ENCODE results near the gene HRG. TPM values are rescaled to one million over a fixed set of nuclear protein-coding genes. Genes with fewer than 3 reads are reported as not detected.

The HRG gene
- polyA plus RNA-seq, 1 of the 3 experiments (the other 2 are of a cell fraction), result not detected

DNA sequence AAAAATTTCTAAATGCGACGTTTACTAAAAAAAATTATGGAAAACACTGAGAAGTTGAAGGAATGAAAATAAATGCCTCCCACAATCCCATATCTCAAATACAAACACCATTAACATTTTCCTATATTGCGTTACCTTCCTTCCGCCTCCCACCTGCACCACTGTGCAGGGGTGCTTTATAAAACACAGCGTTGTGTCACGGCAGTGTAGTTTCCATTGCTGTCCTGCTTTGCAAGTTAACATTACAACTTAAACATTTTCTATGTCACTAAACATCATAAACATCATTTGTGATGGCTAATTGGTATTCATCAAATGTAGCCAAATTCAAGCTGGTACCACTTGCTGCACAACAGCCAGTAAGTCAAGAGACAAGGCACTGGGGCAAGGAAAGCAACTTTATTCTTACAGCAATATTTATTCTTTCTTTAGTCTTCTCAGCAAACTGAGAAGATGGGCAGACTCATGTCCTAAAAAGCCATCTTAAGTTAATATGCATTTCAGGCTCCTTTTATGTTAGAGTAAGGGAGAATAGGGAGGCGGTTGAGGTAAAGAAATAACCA is 37.9 kb upstream of the HRG start:
- Histone ChIP-seq H3K9me3 (no peaks in the 10 kb centered on the region), H3K27me3 (ENCODE audit: insufficient read depth) (no peaks in the 10 kb centered on the region; the same call in 1 of the 2 replicates), H2AFZ (ENCODE audit: low read depth) (no peak overlapping the region), H3K36me3 (replicated peaks in 1 of 2; ENCODE audit: control insufficient read depth in 1 of 2, insufficient read depth in 2 of 2, low read length in 1 of 2) (no peaks in the 10 kb centered on the region), H4K20me1 (ENCODE audit: insufficient read depth) (no peaks in the 10 kb centered on the region), H3F3A (replicated peaks; ENCODE audit: insufficient read depth) (no peaks in the 10 kb centered on the region), H3K27ac (ENCODE audit: low read depth in 2 of 2, low read length in 1 of 2) (no peak overlapping the region), H3K9me2 (no peaks in the 10 kb centered on the region), H3K4me1 (ENCODE audit: control insufficient read depth in 1 of 2, insufficient read depth in 2 of 2, low read depth in 1 of 2, low read length in 1 of 2) (no peaks in the 10 kb centered on the region), H3K79me2 (ENCODE audit: insufficient read depth) (no peaks in the 10 kb centered on the region), H3K4me2 (no peak overlapping the region), H3K9ac (no peak overlapping the region), H3K4me3 (ENCODE audit: low read depth in 2 of 2, low read length in 1 of 2) (no peak overlapping the region)
- TF ChIP-seq, protein P1, sequence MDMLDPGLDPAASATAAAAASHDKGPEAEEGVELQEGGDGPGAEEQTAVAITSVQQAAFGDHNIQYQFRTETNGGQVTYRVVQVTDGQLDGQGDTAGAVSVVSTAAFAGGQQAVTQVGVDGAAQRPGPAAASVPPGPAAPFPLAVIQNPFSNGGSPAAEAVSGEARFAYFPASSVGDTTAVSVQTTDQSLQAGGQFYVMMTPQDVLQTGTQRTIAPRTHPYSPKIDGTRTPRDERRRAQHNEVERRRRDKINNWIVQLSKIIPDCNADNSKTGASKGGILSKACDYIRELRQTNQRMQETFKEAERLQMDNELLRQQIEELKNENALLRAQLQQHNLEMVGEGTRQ (IDR thresholded peaks at IDR 0.05; ENCODE audit: borderline replicate concordance, low read depth, low read length), result no peak
- WGBS (ENCODE audit: low lambda C conversion rate), result 64% methylated on average over 7 of the region's 7 CpGs
- no peak for DNase-seq
- ChIA-PET CTCF (interaction anchor here (2.0 kb wide), 1 partner anchor 13 kb away, joined by 6 read pairs; no protein-coding TSS in a partner anchor), POLR2A (no interaction called here)

DNA sequence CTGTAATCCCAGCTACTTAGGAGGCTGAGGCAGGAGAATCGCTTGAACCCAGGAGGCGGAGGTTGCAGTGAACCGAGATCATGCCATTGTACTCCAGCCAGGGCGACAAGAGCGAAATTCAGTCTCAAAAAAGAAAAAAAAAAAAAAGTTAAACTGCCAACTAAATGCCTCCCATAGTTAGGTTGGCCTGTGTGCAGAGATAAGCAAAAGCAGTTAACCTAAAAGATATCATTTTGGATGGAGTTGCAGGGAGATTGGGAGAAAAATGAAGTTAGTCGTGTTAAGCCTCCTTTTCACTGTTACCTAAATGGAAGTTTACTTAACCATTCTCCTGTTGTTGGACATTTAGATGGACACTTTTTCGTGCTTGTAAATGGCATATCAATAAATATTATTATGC is 37.1 kb upstream of the HRG start:
- no peak for DNase-seq
- Histone ChIP-seq H3K9ac (no peak overlapping the region), H3K9me3 (no peaks in the 10 kb centered on the region), H3K27me3 (ENCODE audit: insufficient read depth) (no peaks in the 10 kb centered on the region; the same call in 1 of the 2 replicates), H3K4me1 (ENCODE audit: control insufficient read depth in 1 of 2, insufficient read depth in 2 of 2, low read depth in 1 of 2, low read length in 1 of 2) (no peaks in the 10 kb centered on the region), H3K4me3 (ENCODE audit: low read depth in 2 of 2, low read length in 1 of 2) (no peak overlapping the region), H3F3A (replicated peaks; ENCODE audit: insufficient read depth) (no peaks in the 10 kb centered on the region), H4K20me1 (ENCODE audit: insufficient read depth) (no peaks in the 10 kb centered on the region), H3K79me2 (ENCODE audit: insufficient read depth) (no peaks in the 10 kb centered on the region), H3K36me3 (replicated peaks in 1 of 2; ENCODE audit: control insufficient read depth in 1 of 2, insufficient read depth in 2 of 2, low read length in 1 of 2) (no peaks in the 10 kb centered on the region), H2AFZ (ENCODE audit: low read depth) (no peak overlapping the region), H3K9me2 (no peaks in the 10 kb centered on the region), H3K27ac (ENCODE audit: low read depth in 2 of 2, low read length in 1 of 2) (no peak overlapping the region), H3K4me2 (no peak overlapping the region)
- ChIA-PET POLR2A (no interaction called here), CTCF (interaction anchor here (2.0 to 3.4 kb wide), 2 partner anchors 11 to 14 kb away, joined by 6 to 16 read pairs; no protein-coding TSS in a partner anchor)
- WGBS (ENCODE audit: low lambda C conversion rate), result 44% methylated on average over 7 of the region's 7 CpGs
- no peak for TF ChIP-seq CTCF (IDR thresholded peaks at IDR 0.05)
- TF ChIP-seq, protein P2, sequence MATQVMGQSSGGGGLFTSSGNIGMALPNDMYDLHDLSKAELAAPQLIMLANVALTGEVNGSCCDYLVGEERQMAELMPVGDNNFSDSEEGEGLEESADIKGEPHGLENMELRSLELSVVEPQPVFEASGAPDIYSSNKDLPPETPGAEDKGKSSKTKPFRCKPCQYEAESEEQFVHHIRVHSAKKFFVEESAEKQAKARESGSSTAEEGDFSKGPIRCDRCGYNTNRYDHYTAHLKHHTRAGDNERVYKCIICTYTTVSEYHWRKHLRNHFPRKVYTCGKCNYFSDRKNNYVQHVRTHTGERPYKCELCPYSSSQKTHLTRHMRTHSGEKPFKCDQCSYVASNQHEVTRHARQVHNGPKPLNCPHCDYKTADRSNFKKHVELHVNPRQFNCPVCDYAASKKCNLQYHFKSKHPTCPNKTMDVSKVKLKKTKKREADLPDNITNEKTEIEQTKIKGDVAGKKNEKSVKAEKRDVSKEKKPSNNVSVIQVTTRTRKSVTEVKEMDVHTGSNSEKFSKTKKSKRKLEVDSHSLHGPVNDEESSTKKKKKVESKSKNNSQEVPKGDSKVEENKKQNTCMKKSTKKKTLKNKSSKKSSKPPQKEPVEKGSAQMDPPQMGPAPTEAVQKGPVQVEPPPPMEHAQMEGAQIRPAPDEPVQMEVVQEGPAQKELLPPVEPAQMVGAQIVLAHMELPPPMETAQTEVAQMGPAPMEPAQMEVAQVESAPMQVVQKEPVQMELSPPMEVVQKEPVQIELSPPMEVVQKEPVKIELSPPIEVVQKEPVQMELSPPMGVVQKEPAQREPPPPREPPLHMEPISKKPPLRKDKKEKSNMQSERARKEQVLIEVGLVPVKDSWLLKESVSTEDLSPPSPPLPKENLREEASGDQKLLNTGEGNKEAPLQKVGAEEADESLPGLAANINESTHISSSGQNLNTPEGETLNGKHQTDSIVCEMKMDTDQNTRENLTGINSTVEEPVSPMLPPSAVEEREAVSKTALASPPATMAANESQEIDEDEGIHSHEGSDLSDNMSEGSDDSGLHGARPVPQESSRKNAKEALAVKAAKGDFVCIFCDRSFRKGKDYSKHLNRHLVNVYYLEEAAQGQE (IDR thresholded peaks at IDR 0.05; ENCODE audit: low read depth, low read length), result no peak
- TF ChIP-seq FOSL2 (IDR thresholded peaks at IDR 0.05; ENCODE audit: borderline replicate concordance, low read depth), result no peak
- no peak for TF ChIP-seq SMC3 (IDR thresholded peaks at IDR 0.05; ENCODE audit: low read depth, low read length)
- no peak for TF ChIP-seq ELF1 (IDR thresholded peaks at IDR 0.05)
- TF ChIP-seq GATA2 (CRISPR knock-in tag; IDR thresholded peaks at IDR 0.05), result no peak
- TF ChIP-seq FOXJ3 (CRISPR knock-in tag; IDR thresholded peaks at IDR 0.05), result no peak
- no peak for TF ChIP-seq YY1 (IDR thresholded peaks at IDR 0.05; ENCODE audit: low read depth)

Measured in SK-N-SH (cell line).